DOHH2 (cell line): ENCODE measurements around the gene HSD17B12.

ENCODE experiments used
- EZH2phosphoT487 ChIP-seq: fragments of 200-600 bp; sonication (generic); IDR thresholded peaks from 2 replicates; pipeline ENCODE4 v1.6.1; 2017; ENCODE audit warnings: borderline replicate concordance, mild to moderate bottlenecking, antibody characterized with exemption, low read length, moderate library complexity, mixed read lengths
- TF ChIP-seq, protein P1 (sequence below): fragments of 200-600 bp; sonication (generic); IDR thresholded peaks from one replicate; pipeline ENCODE4 v1.5.1; 2014; ENCODE audit warnings: antibody characterized with exemption, mild to moderate bottlenecking, low read depth, low read length; ENCODE audit not compliant: poor library complexity, severe bottlenecking

DNA sequence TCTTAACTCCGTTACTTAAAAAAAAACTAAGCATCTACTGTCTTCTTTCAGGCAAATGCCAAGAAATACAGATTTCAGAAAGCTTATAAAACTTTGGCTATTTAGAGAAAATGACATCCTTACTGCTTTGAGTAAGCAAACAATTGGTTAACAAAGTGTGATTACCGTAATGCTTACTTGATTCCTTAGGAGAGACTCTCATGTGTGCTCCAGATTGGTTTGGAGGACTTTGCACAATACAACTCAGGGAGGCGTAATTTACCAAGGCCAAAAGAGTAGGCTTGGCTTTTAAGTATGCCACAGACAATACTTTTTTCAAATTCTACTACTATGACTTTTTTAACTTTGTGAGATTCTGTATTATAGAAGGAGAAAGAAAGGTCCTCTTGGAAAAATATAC is 123.2 kb downstream of the HSD17B12 start:
- TF ChIP-seq, protein P1, sequence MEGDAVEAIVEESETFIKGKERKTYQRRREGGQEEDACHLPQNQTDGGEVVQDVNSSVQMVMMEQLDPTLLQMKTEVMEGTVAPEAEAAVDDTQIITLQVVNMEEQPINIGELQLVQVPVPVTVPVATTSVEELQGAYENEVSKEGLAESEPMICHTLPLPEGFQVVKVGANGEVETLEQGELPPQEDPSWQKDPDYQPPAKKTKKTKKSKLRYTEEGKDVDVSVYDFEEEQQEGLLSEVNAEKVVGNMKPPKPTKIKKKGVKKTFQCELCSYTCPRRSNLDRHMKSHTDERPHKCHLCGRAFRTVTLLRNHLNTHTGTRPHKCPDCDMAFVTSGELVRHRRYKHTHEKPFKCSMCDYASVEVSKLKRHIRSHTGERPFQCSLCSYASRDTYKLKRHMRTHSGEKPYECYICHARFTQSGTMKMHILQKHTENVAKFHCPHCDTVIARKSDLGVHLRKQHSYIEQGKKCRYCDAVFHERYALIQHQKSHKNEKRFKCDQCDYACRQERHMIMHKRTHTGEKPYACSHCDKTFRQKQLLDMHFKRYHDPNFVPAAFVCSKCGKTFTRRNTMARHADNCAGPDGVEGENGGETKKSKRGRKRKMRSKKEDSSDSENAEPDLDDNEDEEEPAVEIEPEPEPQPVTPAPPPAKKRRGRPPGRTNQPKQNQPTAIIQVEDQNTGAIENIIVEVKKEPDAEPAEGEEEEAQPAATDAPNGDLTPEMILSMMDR: no peak
- no peak for TF ChIP-seq EZH2phosphoT487
